HG03196 (cell line): Measurements from ENCODE around the gene UBE2O.

Experiments used
- ATAC-seq: cut with Tn5 transposase; IDR thresholded peaks from one replicate; pipeline ENCODE4 v1.9.1; 2021; ENCODE audit not compliant: unreplicated experiment

Gene UBE2O

GRCh38 chr17:76395980-76396379, 57.0 kb downstream of the UBE2O start:
- no peak for ATAC-seq

- no peak for ATAC-seq
Observed at GRCh38 chr17:76394166-76394565, 58.8 kb downstream of the UBE2O start.

GRCh38 chr17:76391200-76391715, 61.7 kb downstream of the UBE2O start:
- ATAC-seq: no peak

GRCh38 chr17:76390003-76390421, 62.9 kb downstream of the UBE2O start:
- no peak for ATAC-seq

GRCh38 chr17:76388966-76389888, 63.7 kb downstream of the UBE2O start:
- ATAC-seq: no peak

- ATAC-seq: no peak
Observed at GRCh38 chr17:76386966-76387765, 65.8 kb downstream of the UBE2O start.

- no peak for ATAC-seq
Observed at GRCh38 chr17:76385892-76386786, 66.8 kb downstream of the UBE2O start.

GRCh38 chr17:76384987-76385891, 67.7 kb downstream of the UBE2O start:
- ATAC-seq: no peak

- ATAC-seq: peak; percentile 49
Observed at GRCh38 chr17:76384222-76384986, 68.5 kb downstream of the UBE2O start, which contains the start of gene SPHK1. SPHK1 (plus strand) TSS chr17:76384609; CDS start chr17:76385645, 1,036 bp downstream.

- ATAC-seq: peak; percentile 13
Observed at GRCh38 chr17:76383546-76384221, 69.3 kb downstream of the UBE2O start.

- ATAC-seq: no peak
Observed at GRCh38 chr17:76382803-76383545, 70.0 kb downstream of the UBE2O start.

GRCh38 chr17:76382351-76382802, 70.6 kb downstream of the UBE2O start:
- no peak for ATAC-seq

GRCh38 chr17:76381633-76382350, 71.2 kb downstream of the UBE2O start:
- no peak for ATAC-seq

- no peak for ATAC-seq
Observed at GRCh38 chr17:76379646-76380376, 73.1 kb downstream of the UBE2O start.

GRCh38 chr17:76379275-76379641, 73.7 kb downstream of the UBE2O start:
- no peak for ATAC-seq
